ENCODE results near the gene TENM4. TPM values are rescaled to one million over a fixed set of nuclear protein-coding genes. Genes with fewer than 3 reads are reported as not detected.

TENM4 gene
- total RNA-seq, 4 donors from 2014 or later = 7.7 to 39.3 (median 16.1) TPM

GRCh38 chr11:78691215-78691614 is 749.6 kb downstream of the TENM4 start:
- Histone ChIP-seq H3K4me3 (no peak overlapping the region), H3K27me3 (no peaks in the 10 kb centered on the region), H3K9me3 (no peaks in the 10 kb centered on the region), H3K4me1 (no peaks in the 10 kb centered on the region), H3K36me3 (no peaks in the 10 kb centered on the region), H3K27ac (no peak overlapping the region)
- 57% methylated on average over 1 of the region's 2 CpGs; no CpG with 5 or more reads in 1 of the 2 donors for WGBS, 2 donors
- intact Hi-C loops (cut with DNase I) = no loop called here
- TF ChIP-seq CTCF (IDR thresholded peaks at IDR 0.05) (no peak), POLR2A (IDR thresholded peaks at IDR 0.05) (no peak)
- DNase-seq = no peak

GRCh38 chr11:78690352-78690987 is 750.4 kb downstream of the TENM4 start:
- no peaks in the 10 kb centered on the region for H3K4me1 ChIP-seq
- no peaks in the 10 kb centered on the region for H3K9me3 ChIP-seq
- H3K27ac ChIP-seq = no peak overlapping the region
- TF ChIP-seq CTCF (IDR thresholded peaks at IDR 0.05) = no peak
- TF ChIP-seq POLR2A (IDR thresholded peaks at IDR 0.05) = no peak
- intact Hi-C loops (cut with DNase I) = no loop called here
- WGBS, 2 donors = 75 to 77% methylated on average over 2 of the region's 2 CpGs
- H3K4me3 ChIP-seq = no peak overlapping the region
- no peaks in the 10 kb centered on the region for H3K36me3 ChIP-seq
- DNase-seq = no peak
- H3K27me3 ChIP-seq = no peaks in the 10 kb centered on the region

- no peak for DNase-seq
- no peak overlapping the region for H3K4me3 ChIP-seq
- no peak overlapping the region for H3K27ac ChIP-seq
- TF ChIP-seq POLR2A (IDR thresholded peaks at IDR 0.05) (no peak), CTCF (IDR thresholded peaks at IDR 0.05) (no peak)
- H3K9me3 ChIP-seq = no peaks in the 10 kb centered on the region
- 71 to 100% methylated on average over 2 of the region's 5 CpGs for WGBS, 2 donors
- no peaks in the 10 kb centered on the region for H3K4me1 ChIP-seq
- intact Hi-C loops (cut with DNase I) = no loop called here
- H3K27me3 ChIP-seq = no peaks in the 10 kb centered on the region
- H3K36me3 ChIP-seq = peaks cover 0 to 7% (median 0%) of the 10 kb centered on the region in 3 donors
Measured at GRCh38 chr11:78689585-78690153, 751.2 kb downstream of the TENM4 start.

GRCh38 chr11:78689101-78689500 is 751.7 kb downstream of the TENM4 start:
- DNase-seq = no peak
- no peak for TF ChIP-seq CTCF (IDR thresholded peaks at IDR 0.05)
- no peak for TF ChIP-seq POLR2A (IDR thresholded peaks at IDR 0.05)
- peaks cover 0 to 13% (median 0%) of the 10 kb centered on the region in 3 donors for H3K36me3 ChIP-seq
- 75 to 85% methylated on average over 3 of the region's 3 CpGs for WGBS, 2 donors
- intact Hi-C loops (cut with DNase I) = no loop called here
- no peak overlapping the region for H3K27ac ChIP-seq
- H3K27me3 ChIP-seq = no peaks in the 10 kb centered on the region
- no peak overlapping the region for H3K4me3 ChIP-seq
- no peaks in the 10 kb centered on the region for H3K4me1 ChIP-seq
- H3K9me3 ChIP-seq = no peaks in the 10 kb centered on the region

GRCh38 chr11:78688460-78688859 is 752.4 kb downstream of the TENM4 start:
- Histone ChIP-seq H3K27ac (no peak overlapping the region), H3K4me1 (no peaks in the 10 kb centered on the region), H3K27me3 (no peaks in the 10 kb centered on the region), H3K9me3 (no peaks in the 10 kb centered on the region), H3K36me3 (peaks cover 0 to 17% (median 0%) of the 10 kb centered on the region in 3 donors), H3K4me3 (no peak overlapping the region)
- intact Hi-C loops (cut with DNase I) = no loop called here
- DNase-seq = no peak
- WGBS, 2 donors = 50 to 60% methylated on average over 1 of the region's 1 CpG
- TF ChIP-seq POLR2A (IDR thresholded peaks at IDR 0.05) (no peak), CTCF (IDR thresholded peaks at IDR 0.05) (no peak)
